ENCODE measurements around the gene SLIT1.
A peak's percentile ranks its signal among the peaks of the same experiment; 100 is the strongest.

Gene SLIT1

GRCh38 chr10:97138174-97138573, 47.6 kb downstream of the SLIT1 start:
- peak in 1 of 2 experiments; percentile 14 for DNase-seq

- DNase-seq, result no peak
These were observed 49.0 kb downstream of the SLIT1 start for GRCh38 chr10:97136756-97137155.

- DNase-seq, result no peak
These were observed 50.3 kb downstream of the SLIT1 start for GRCh38 chr10:97135464-97135863.

GRCh38 chr10:97134983-97135382, 50.8 kb downstream of the SLIT1 start:
- no peak for DNase-seq

- no peak for DNase-seq
These were observed 51.6 kb downstream of the SLIT1 start for GRCh38 chr10:97134110-97134509.

GRCh38 chr10:97132273-97132672, 53.5 kb downstream of the SLIT1 start:
- no peak for DNase-seq

GRCh38 chr10:97131666-97132065, 54.1 kb downstream of the SLIT1 start:
- no peak for DNase-seq

GRCh38 chr10:97131181-97131628, 54.6 kb downstream of the SLIT1 start:
- no peak for DNase-seq

GRCh38 chr10:97129666-97130065, 56.1 kb downstream of the SLIT1 start:
- DNase-seq, result no peak

- DNase-seq, result no peak
These were observed 57.1 kb downstream of the SLIT1 start for GRCh38 chr10:97128516-97129154.

GRCh38 chr10:97128039-97128492, 57.7 kb downstream of the SLIT1 start:
- DNase-seq, result no peak

GRCh38 chr10:97127509-97127908, 58.2 kb downstream of the SLIT1 start:
- DNase-seq, result no peak

GRCh38 chr10:97124211-97124610, 61.5 kb downstream of the SLIT1 start:
- no peak for DNase-seq

GRCh38 chr10:97123765-97124164, 62.0 kb downstream of the SLIT1 start:
- DNase-seq, result no peak

GRCh38 chr10:97121041-97121440, 64.7 kb downstream of the SLIT1 start:
- DNase-seq, result peak in 1 of 2 experiments; percentile 16

GRCh38 chr10:97120370-97120769, 65.4 kb downstream of the SLIT1 start:
- no peak for DNase-seq

- DNase-seq, result no peak
These were observed 66.6 kb downstream of the SLIT1 start for GRCh38 chr10:97119058-97119745.

- DNase-seq, result peak in 1 of 2 experiments; percentile 22
These were observed 68.4 kb downstream of the SLIT1 start for GRCh38 chr10:97117372-97117771.

GRCh38 chr10:97116462-97117162, 69.1 kb downstream of the SLIT1 start:
- DNase-seq, result no peak

GRCh38 chr10:97115846-97116245, 69.9 kb downstream of the SLIT1 start:
- DNase-seq, result no peak

- no peak for DNase-seq
These were observed 74.1 kb downstream of the SLIT1 start for GRCh38 chr10:97111615-97112014.

- peak; percentile 24 to 77 for DNase-seq
These were observed 76.2 kb downstream of the SLIT1 start for GRCh38 chr10:97109547-97109946.

- no peak for DNase-seq
These were observed 78.2 kb downstream of the SLIT1 start for GRCh38 chr10:97107551-97107950.

- no peak for DNase-seq
These were observed 79.6 kb downstream of the SLIT1 start for GRCh38 chr10:97106207-97106606.

Data from NCI-H526 (cell line).